ENCODE results near the gene RPTOR.

RPTOR gene

DNA sequence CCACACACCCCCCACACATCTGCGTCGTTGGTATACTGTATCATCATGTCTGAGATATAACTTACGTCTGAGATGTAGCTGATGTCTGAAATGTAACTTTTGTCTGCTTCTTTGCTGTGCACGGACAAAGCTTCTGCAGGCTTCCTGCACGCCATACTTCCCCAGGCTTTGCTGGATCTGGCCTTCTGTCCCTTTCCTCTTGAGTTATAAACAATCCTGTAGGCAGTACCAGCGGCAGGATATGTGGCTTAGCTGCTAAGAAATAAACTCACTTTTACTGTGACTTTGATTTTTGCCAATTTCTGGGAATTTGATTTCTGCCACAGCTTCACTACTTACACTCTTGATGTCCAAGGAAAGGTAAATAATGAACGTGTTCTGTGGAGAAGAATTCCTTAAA lies 184.4 kb downstream of the RPTOR start:
- Histone ChIP-seq H3K9ac (ENCODE audit: low read depth, low read length) (no peak overlapping the region), H3K27me3 (ENCODE audit: control insufficient read depth, insufficient read depth, low read length) (no peaks in the 10 kb centered on the region), H3K4me3 (ENCODE audit: low read depth, low read length) (no peak overlapping the region), H3K36me3 (ENCODE audit: control insufficient read depth, insufficient read depth, low read length) (no peaks in the 10 kb centered on the region), H3K9me3 (ENCODE audit: control insufficient read depth, insufficient read depth, low read length) (no peaks in the 10 kb centered on the region), H3K4me1 (ENCODE audit: control insufficient read depth, insufficient read depth, low read length) (no peaks in the 10 kb centered on the region)

- H3K9ac ChIP-seq (ENCODE audit: low read depth, low read length), result no peak overlapping the region
- no peaks in the 10 kb centered on the region for H3K9me3 ChIP-seq (ENCODE audit: control insufficient read depth, insufficient read depth, low read length)
- no peaks in the 10 kb centered on the region for H3K36me3 ChIP-seq (ENCODE audit: control insufficient read depth, insufficient read depth, low read length)
- no peaks in the 10 kb centered on the region for H3K4me1 ChIP-seq (ENCODE audit: control insufficient read depth, insufficient read depth, low read length)
- no peak overlapping the region for H3K4me3 ChIP-seq (ENCODE audit: low read depth, low read length)
- no peaks in the 10 kb centered on the region for H3K27me3 ChIP-seq (ENCODE audit: control insufficient read depth, insufficient read depth, low read length)
Measured at GRCh38 chr17:80729761-80730160, 185.1 kb downstream of the RPTOR start.

DNA sequence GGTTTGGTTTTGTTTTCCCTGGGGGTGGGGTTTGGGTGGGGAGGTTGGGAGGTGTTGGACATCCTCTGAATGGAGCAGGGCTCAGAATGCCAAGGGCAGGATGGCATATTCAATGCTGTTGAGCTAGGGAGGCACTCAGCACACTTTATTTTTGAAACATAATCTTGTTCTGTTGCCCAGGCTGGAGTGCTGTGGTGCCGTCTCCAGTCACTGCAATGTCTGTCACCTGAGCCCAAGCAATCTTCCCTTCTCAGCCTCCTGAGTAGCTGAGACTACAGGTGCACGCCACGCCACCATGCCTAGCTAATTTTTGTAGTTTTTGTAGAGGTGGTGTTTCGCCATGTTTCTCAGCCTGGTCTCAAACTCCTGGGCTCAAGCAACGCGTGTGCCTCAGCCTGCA lies 186.1 kb downstream of the RPTOR start:
- Histone ChIP-seq H3K9me3 (ENCODE audit: control insufficient read depth, insufficient read depth, low read length) (no peaks in the 10 kb centered on the region), H3K9ac (ENCODE audit: low read depth, low read length) (no peak overlapping the region), H3K4me1 (ENCODE audit: control insufficient read depth, insufficient read depth, low read length) (no peaks in the 10 kb centered on the region), H3K36me3 (ENCODE audit: control insufficient read depth, insufficient read depth, low read length) (no peaks in the 10 kb centered on the region), H3K27me3 (ENCODE audit: control insufficient read depth, insufficient read depth, low read length) (no peaks in the 10 kb centered on the region), H3K4me3 (ENCODE audit: low read depth, low read length) (no peak overlapping the region)

GRCh38 chr17:80731323-80731722 lies 186.7 kb downstream of the RPTOR start:
- Histone ChIP-seq H3K36me3 (ENCODE audit: control insufficient read depth, insufficient read depth, low read length) (no peaks in the 10 kb centered on the region), H3K27me3 (ENCODE audit: control insufficient read depth, insufficient read depth, low read length) (no peaks in the 10 kb centered on the region), H3K4me3 (ENCODE audit: low read depth, low read length) (no peak overlapping the region), H3K9ac (ENCODE audit: low read depth, low read length) (no peak overlapping the region), H3K4me1 (ENCODE audit: control insufficient read depth, insufficient read depth, low read length) (no peaks in the 10 kb centered on the region), H3K9me3 (ENCODE audit: control insufficient read depth, insufficient read depth, low read length) (no peaks in the 10 kb centered on the region)

GRCh38 chr17:80732268-80732667 lies 187.6 kb downstream of the RPTOR start:
- no peaks in the 10 kb centered on the region for H3K27me3 ChIP-seq (ENCODE audit: control insufficient read depth, insufficient read depth, low read length)
- H3K4me1 ChIP-seq (ENCODE audit: control insufficient read depth, insufficient read depth, low read length), result no peaks in the 10 kb centered on the region
- H3K9ac ChIP-seq (ENCODE audit: low read depth, low read length), result no peak overlapping the region
- H3K4me3 ChIP-seq (ENCODE audit: low read depth, low read length), result no peak overlapping the region
- no peaks in the 10 kb centered on the region for H3K9me3 ChIP-seq (ENCODE audit: control insufficient read depth, insufficient read depth, low read length)
- H3K36me3 ChIP-seq (ENCODE audit: control insufficient read depth, insufficient read depth, low read length), result no peaks in the 10 kb centered on the region

- H3K9me3 ChIP-seq (ENCODE audit: control insufficient read depth, insufficient read depth, low read length), result no peaks in the 10 kb centered on the region
- no peaks in the 10 kb centered on the region for H3K4me1 ChIP-seq (ENCODE audit: control insufficient read depth, insufficient read depth, low read length)
- H3K27me3 ChIP-seq (ENCODE audit: control insufficient read depth, insufficient read depth, low read length), result no peaks in the 10 kb centered on the region
- H3K4me3 ChIP-seq (ENCODE audit: low read depth, low read length), result no peak overlapping the region
- H3K9ac ChIP-seq (ENCODE audit: low read depth, low read length), result no peak overlapping the region
- peaks cover 2% of the 10 kb centered on the region for H3K36me3 ChIP-seq (ENCODE audit: control insufficient read depth, insufficient read depth, low read length)
Measured at GRCh38 chr17:80737106-80738019, 192.7 kb downstream of the RPTOR start.

DNA sequence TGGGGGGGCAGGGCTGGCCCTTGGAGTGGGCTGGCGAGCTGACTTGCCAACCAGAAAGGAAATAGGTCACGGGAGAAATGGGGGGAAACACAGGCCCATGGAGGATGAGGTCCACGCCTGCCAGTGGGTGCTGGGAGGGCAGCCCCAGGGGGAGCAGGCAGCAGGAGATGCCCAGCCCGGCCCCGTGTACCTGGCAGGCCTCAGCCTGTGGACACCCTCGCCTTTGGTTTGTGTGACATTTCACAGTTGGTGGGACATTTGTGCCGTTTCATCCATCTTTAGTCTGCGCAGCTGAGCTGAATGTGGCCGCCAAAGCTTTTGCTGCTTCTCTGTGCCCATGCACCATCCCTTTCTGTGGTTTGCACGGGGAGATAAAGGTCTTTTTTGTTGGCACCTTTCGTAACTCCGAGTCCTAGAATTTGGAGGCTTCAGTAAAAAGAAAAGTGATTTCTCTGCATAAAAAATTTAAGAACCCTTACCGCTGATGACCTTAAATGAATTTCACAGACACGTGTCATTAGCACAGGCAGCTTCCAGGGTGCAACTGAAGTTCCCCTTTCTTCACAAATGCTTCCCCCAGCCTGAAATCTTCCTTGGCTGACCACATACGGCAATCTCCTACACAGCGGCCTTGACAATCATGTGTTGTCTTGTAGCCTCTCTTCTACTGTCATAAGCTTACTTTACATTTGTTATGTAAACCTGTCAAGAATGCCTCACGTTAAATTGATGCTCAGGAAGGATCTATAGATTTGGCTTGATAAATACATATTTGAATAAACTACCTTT lies 193.6 kb downstream of the RPTOR start:
- Histone ChIP-seq H3K4me1 (ENCODE audit: control insufficient read depth, insufficient read depth, low read length) (no peaks in the 10 kb centered on the region), H3K4me3 (ENCODE audit: low read depth, low read length) (no peak overlapping the region), H3K9me3 (ENCODE audit: control insufficient read depth, insufficient read depth, low read length) (no peaks in the 10 kb centered on the region), H3K36me3 (ENCODE audit: control insufficient read depth, insufficient read depth, low read length) (peaks cover 2% of the 10 kb centered on the region), H3K9ac (ENCODE audit: low read depth, low read length) (no peak overlapping the region), H3K27me3 (ENCODE audit: control insufficient read depth, insufficient read depth, low read length) (no peaks in the 10 kb centered on the region)

GRCh38 chr17:80738987-80739730 lies 194.5 kb downstream of the RPTOR start:
- Histone ChIP-seq H3K36me3 (ENCODE audit: control insufficient read depth, insufficient read depth, low read length) (peaks cover 2% of the 10 kb centered on the region), H3K9ac (ENCODE audit: low read depth, low read length) (no peak overlapping the region), H3K27me3 (ENCODE audit: control insufficient read depth, insufficient read depth, low read length) (no peaks in the 10 kb centered on the region), H3K4me3 (ENCODE audit: low read depth, low read length) (no peak overlapping the region), H3K9me3 (ENCODE audit: control insufficient read depth, insufficient read depth, low read length) (no peaks in the 10 kb centered on the region), H3K4me1 (ENCODE audit: control insufficient read depth, insufficient read depth, low read length) (no peaks in the 10 kb centered on the region)

- Histone ChIP-seq H3K36me3 (ENCODE audit: control insufficient read depth, insufficient read depth, low read length) (peaks cover 2% of the 10 kb centered on the region), H3K9ac (ENCODE audit: low read depth, low read length) (no peak overlapping the region), H3K4me3 (ENCODE audit: low read depth, low read length) (no peak overlapping the region), H3K9me3 (ENCODE audit: control insufficient read depth, insufficient read depth, low read length) (no peaks in the 10 kb centered on the region), H3K4me1 (ENCODE audit: control insufficient read depth, insufficient read depth, low read length) (no peaks in the 10 kb centered on the region), H3K27me3 (ENCODE audit: control insufficient read depth, insufficient read depth, low read length) (no peaks in the 10 kb centered on the region)
Measured at GRCh38 chr17:80740141-80740540, 195.5 kb downstream of the RPTOR start.

DNA sequence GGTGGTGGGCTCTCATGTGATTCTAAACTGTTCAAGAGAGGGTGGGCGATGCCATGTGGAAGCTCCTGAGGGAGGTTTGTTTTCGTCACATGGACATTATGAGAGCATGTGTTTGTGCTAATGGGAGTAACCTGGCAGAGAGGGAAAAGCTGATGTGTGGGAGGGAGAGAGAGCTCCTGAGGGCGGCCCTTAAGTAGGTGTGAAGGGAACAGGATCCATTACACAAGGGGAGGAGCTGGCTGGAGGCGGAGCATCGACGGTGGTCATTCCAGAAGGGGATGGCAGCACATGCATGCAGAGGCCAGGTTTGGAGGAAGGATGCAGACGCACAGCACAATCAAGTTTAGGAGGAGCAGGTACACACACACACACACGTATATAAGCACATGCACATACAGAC lies 197.5 kb downstream of the RPTOR start:
- Histone ChIP-seq H3K4me3 (ENCODE audit: low read depth, low read length) (no peak overlapping the region), H3K9me3 (ENCODE audit: control insufficient read depth, insufficient read depth, low read length) (no peaks in the 10 kb centered on the region), H3K27me3 (ENCODE audit: control insufficient read depth, insufficient read depth, low read length) (no peaks in the 10 kb centered on the region), H3K9ac (ENCODE audit: low read depth, low read length) (no peak overlapping the region), H3K36me3 (ENCODE audit: control insufficient read depth, insufficient read depth, low read length) (peaks cover 2% of the 10 kb centered on the region), H3K4me1 (ENCODE audit: control insufficient read depth, insufficient read depth, low read length) (no peaks in the 10 kb centered on the region)

DNA sequence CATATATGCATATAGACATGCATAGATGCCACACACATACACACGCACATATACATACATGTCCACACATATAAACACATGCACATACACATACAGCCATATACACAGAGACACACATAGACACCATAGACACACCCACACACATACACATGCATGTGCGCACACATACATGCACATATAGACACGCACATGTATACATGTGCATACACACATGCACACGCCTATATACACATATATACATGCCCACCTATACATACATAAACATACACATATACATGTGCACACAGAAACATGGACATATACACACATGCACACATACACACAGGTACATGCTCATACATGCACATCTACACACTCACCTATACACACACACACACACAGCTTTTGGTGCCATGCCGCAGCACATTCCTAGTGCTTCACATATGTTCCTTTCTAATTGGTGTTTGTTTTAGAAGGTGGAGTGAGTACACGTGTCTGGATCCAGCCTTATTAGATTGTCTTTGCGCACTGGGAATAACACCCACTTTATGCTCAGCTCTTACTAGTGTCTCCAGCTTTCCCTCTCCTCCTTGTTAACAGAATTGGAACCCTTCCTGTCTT lies 198.0 kb downstream of the RPTOR start:
- no peaks in the 10 kb centered on the region for H3K4me1 ChIP-seq (ENCODE audit: control insufficient read depth, insufficient read depth, low read length)
- H3K9ac ChIP-seq (ENCODE audit: low read depth, low read length), result no peak overlapping the region
- peaks cover 2% of the 10 kb centered on the region for H3K36me3 ChIP-seq (ENCODE audit: control insufficient read depth, insufficient read depth, low read length)
- H3K4me3 ChIP-seq (ENCODE audit: low read depth, low read length), result no peak overlapping the region
- no peaks in the 10 kb centered on the region for H3K9me3 ChIP-seq (ENCODE audit: control insufficient read depth, insufficient read depth, low read length)
- no peaks in the 10 kb centered on the region for H3K27me3 ChIP-seq (ENCODE audit: control insufficient read depth, insufficient read depth, low read length)

All from iPS-15b (cell line).